ENCODE measurements around the gene LRRC75B. TPM values are rescaled to one million over a fixed set of nuclear protein-coding genes. Genes with fewer than 3 reads are reported as not detected.
A peak's percentile ranks its signal among the peaks of the same experiment; 100 is the strongest.

Gene LRRC75B
- total and polyA plus RNA-seq, 2 of the 13 experiments (the other 11 are each of a cell fraction or from before 2014, with no cell fraction given), result 11.8 to 34.8 TPM

DNA sequence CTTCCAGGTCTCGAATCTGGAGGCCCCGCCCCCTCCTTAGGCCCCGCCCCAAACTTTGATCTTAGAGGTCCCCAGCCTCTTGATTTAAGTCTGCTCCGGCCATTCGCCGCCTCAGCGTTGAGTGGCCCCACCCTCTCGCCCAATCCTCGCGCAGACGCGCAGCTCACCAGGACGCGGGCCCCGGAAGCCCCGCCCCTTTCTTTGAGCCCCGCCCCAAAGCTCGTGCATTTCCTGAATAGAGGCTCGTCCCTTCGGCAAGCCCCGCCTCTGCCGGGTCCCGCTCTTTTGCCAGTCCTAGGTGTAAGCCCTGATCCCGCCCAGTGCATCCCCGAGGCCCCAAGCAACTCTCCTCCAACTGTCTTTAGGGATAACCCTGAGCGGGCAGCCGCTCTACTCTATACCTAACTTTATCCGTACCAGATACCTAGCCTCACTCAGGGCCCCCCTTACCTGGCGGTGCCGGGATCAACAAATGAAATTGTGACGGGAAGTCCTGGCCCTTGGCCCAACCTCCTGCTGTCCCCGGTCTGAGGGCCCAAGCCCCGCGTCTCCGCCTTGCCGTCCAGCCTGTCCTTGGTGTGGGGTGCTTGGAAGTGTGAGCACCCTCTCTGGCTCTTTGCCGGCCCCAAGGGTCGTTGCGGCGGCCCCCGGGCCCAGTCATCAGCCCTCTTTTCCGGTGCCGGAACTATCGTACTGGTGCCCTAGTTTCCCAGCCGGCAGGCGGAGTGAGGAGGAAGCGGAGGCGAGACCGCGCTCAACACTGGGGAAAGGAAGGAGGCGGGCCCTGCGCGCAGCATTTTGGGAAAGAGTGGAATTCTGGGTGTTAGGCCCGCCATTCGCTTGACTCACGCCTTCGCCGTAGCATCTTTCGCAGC is 37.5 kb downstream of the LRRC75B start, which contains the start of gene SNRPD3 (continued):
- TF ChIP-seq, protein P1, sequence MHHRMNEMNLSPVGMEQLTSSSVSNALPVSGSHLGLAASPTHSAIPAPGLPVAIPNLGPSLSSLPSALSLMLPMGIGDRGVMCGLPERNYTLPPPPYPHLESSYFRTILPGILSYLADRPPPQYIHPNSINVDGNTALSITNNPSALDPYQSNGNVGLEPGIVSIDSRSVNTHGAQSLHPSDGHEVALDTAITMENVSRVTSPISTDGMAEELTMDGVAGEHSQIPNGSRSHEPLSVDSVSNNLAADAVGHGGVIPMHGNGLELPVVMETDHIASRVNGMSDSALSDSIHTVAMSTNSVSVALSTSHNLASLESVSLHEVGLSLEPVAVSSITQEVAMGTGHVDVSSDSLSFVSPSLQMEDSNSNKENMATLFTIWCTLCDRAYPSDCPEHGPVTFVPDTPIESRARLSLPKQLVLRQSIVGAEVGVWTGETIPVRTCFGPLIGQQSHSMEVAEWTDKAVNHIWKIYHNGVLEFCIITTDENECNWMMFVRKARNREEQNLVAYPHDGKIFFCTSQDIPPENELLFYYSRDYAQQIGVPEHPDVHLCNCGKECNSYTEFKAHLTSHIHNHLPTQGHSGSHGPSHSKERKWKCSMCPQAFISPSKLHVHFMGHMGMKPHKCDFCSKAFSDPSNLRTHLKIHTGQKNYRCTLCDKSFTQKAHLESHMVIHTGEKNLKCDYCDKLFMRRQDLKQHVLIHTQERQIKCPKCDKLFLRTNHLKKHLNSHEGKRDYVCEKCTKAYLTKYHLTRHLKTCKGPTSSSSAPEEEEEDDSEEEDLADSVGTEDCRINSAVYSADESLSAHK (CRISPR knock-in tag; IDR thresholded peaks at IDR 0.05; ENCODE audit: borderline replicate concordance), result peak; percentile 68; the same call in 1 of the 2 replicates
- no peak for TF ChIP-seq ZC3H13 (CRISPR knock-in tag; IDR thresholded peaks at IDR 0.05)
- TF ChIP-seq NONO (IDR thresholded peaks at IDR 0.05), result no peak
- peak; percentile 89; the same call in 1 of the 2 replicates for TF ChIP-seq NONO (CRISPR knock-in tag; conservative IDR thresholded peaks at IDR 0.05)
- no peak for TF ChIP-seq FOXA1 (IDR thresholded peaks at IDR 0.05)
- peak; percentile 58; the same call in 1 of the 2 replicates for TF ChIP-seq FOXA1 (CRISPR knock-in tag; IDR thresholded peaks at IDR 0.05)
- peak; percentile 96 for TF ChIP-seq THAP11 (CRISPR knock-in tag; IDR thresholded peaks at IDR 0.05)
- peak; percentile 90; the same call in 1 of the 2 replicates for TF ChIP-seq ZNF329 (CRISPR knock-in tag; IDR thresholded peaks at IDR 0.05; ENCODE audit: low read depth)
- peak; percentile 49 for TF ChIP-seq CCAR2 (optimal IDR thresholded peaks at IDR 0.05; ENCODE audit: low read depth, low read length)
- peak; percentile 87 for TF ChIP-seq HDAC2 (CRISPR knock-in tag; IDR thresholded peaks at IDR 0.05)
- TF ChIP-seq ZNF776 (CRISPR knock-in tag; IDR thresholded peaks at IDR 0.05), result peak; percentile 76; the same call in 1 of the 2 replicates
- peak; percentile 87; the same call in 1 of the 2 replicates for TF ChIP-seq ZNF34 (CRISPR knock-in tag; IDR thresholded peaks at IDR 0.05; ENCODE audit: borderline replicate concordance)
- peak; percentile 81 for TF ChIP-seq ATF1 (CRISPR knock-in tag; IDR thresholded peaks at IDR 0.05)
- TF ChIP-seq ZNF713 (CRISPR knock-in tag; IDR thresholded peaks at IDR 0.05), result 0 out of 2 replicates have a peak, but pooled peaks have one; percentile 74
- TF ChIP-seq, protein P2, sequence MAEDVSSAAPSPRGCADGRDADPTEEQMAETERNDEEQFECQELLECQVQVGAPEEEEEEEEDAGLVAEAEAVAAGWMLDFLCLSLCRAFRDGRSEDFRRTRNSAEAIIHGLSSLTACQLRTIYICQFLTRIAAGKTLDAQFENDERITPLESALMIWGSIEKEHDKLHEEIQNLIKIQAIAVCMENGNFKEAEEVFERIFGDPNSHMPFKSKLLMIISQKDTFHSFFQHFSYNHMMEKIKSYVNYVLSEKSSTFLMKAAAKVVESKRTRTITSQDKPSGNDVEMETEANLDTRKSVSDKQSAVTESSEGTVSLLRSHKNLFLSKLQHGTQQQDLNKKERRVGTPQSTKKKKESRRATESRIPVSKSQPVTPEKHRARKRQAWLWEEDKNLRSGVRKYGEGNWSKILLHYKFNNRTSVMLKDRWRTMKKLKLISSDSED (CRISPR knock-in tag; IDR thresholded peaks at IDR 0.05), result no peak
- TF ChIP-seq, protein P3, sequence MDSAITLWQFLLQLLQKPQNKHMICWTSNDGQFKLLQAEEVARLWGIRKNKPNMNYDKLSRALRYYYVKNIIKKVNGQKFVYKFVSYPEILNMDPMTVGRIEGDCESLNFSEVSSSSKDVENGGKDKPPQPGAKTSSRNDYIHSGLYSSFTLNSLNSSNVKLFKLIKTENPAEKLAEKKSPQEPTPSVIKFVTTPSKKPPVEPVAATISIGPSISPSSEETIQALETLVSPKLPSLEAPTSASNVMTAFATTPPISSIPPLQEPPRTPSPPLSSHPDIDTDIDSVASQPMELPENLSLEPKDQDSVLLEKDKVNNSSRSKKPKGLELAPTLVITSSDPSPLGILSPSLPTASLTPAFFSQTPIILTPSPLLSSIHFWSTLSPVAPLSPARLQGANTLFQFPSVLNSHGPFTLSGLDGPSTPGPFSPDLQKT (CRISPR knock-in tag; IDR thresholded peaks at IDR 0.05; ENCODE audit: borderline replicate concordance), result 0 out of 2 replicates have a peak, but pooled peaks have one; percentile 42
- TF ChIP-seq ATF7 (IDR thresholded peaks at IDR 0.05), result no peak
- TF ChIP-seq ATF7 (CRISPR knock-in tag; IDR thresholded peaks at IDR 0.05), result 0 out of 2 replicates have a peak, but pooled peaks have one; percentile 65
- TF ChIP-seq ZNF343 (CRISPR knock-in tag; IDR thresholded peaks at IDR 0.05), result 0 out of 2 replicates have a peak, but pooled peaks have one; percentile 19
- TF ChIP-seq ZNF160 (CRISPR knock-in tag; IDR thresholded peaks at IDR 0.05), result peak; percentile 75
- TF ChIP-seq SIN3A (IDR thresholded peaks at IDR 0.05; ENCODE audit: borderline replicate concordance, low read depth, low read length), result peak; percentile 88; the same call in 1 of the 2 replicates
- peak; percentile 82; the same call in 1 of the 2 replicates for TF ChIP-seq MYNN (CRISPR knock-in tag; IDR thresholded peaks at IDR 0.05; ENCODE audit: low read depth)
- peak; percentile 83; the same call in 1 of the 2 replicates for TF ChIP-seq ZNF235 (CRISPR knock-in tag; IDR thresholded peaks at IDR 0.05; ENCODE audit: borderline replicate concordance)
- peak; percentile 99 for TF ChIP-seq GATAD1 (CRISPR knock-in tag; IDR thresholded peaks at IDR 0.05)
- 0 out of 2 replicates have a peak, but pooled peaks have one; percentile 51 for TF ChIP-seq MIER2 (CRISPR knock-in tag; IDR thresholded peaks at IDR 0.05)

Measured in HepG2 (cell line).